ENCODE measurements around the gene LLPH. TPM values are rescaled to one million over a fixed set of nuclear protein-coding genes. Genes with fewer than 3 reads are reported as not detected.

Gene LLPH
- total and polyA plus RNA-seq, 9 donors, result 3.3 to 56.0 (median 21.5) TPM

GRCh38 chr12:66070378-66071120 lies 60.0 kb downstream of the LLPH start:
- no peaks in the 10 kb centered on the region for H3K27me3 ChIP-seq
- 42 to 70% (median 60%) methylated on average over 9 of the region's 9 CpGs for WGBS, 3 donors
- no peaks in the 10 kb centered on the region for H3K36me3 ChIP-seq
- no peaks in the 10 kb centered on the region for H3K9me3 ChIP-seq
- TF ChIP-seq EP300 (IDR thresholded peaks at IDR 0.05), result no peak
- TF ChIP-seq POLR2A (IDR thresholded peaks at IDR 0.05), result no peak
- no peak for TF ChIP-seq CTCF (IDR thresholded peaks at IDR 0.05)
- DNase-seq, result peak in 1 of 5 donors; percentile 43
- intact Hi-C loops (cut with DNase I), result no loop called here
- no peak overlapping the region for H3K27ac ChIP-seq
- no peak overlapping the region for H3K4me3 ChIP-seq
- H3K4me1 ChIP-seq (ENCODE audit: insufficient read depth), result peaks cover 7% of the 10 kb centered on the region

- Histone ChIP-seq H3K27ac (no peak overlapping the region), H3K4me1 (ENCODE audit: insufficient read depth) (peaks cover 7% of the 10 kb centered on the region), H3K9me3 (no peaks in the 10 kb centered on the region), H3K27me3 (no peaks in the 10 kb centered on the region), H3K4me3 (no peak overlapping the region), H3K36me3 (no peaks in the 10 kb centered on the region)
- WGBS, 3 donors, result 83 to 84% (median 84%) methylated on average over 3 of the region's 3 CpGs
- DNase-seq, result no peak
- intact Hi-C loops (cut with DNase I), result no loop called here
- TF ChIP-seq EP300 (IDR thresholded peaks at IDR 0.05) (no peak), POLR2A (IDR thresholded peaks at IDR 0.05) (no peak), CTCF (IDR thresholded peaks at IDR 0.05) (no peak)
These were observed 63.5 kb downstream of the LLPH start for GRCh38 chr12:66066929-66067523.

Other genes with a start within 250 kb of the LLPH start
- gene TMBIM4, start 39.2 kb upstream of the LLPH start, total RNA-seq, result 100 to 1,000 TPM in 3 of 7 donors, 10 to 100 TPM in 4; 78.3 to 153 (median 97.9) TPM
- gene TMBIM4, start 39.2 kb upstream of the LLPH start, polyA plus RNA-seq, result 100 to 1,000 TPM; 152 to 154 TPM
- gene IRAK3, start 58.5 kb upstream of the LLPH start, total RNA-seq, result 10 to 100 TPM in 1 of 7 donors, 1 to 10 TPM in 6; 2.1 to 11.4 (median 7.9) TPM
- 1 to 10 TPM; 1.8 to 7.3 TPM for gene IRAK3, start 58.5 kb upstream of the LLPH start, polyA plus RNA-seq
- 1 to 10 TPM; 2.6 to 6.7 (median 5.1) TPM for gene HELB, start 171.7 kb upstream of the LLPH start, total RNA-seq
- 1 to 10 TPM; 1.1 to 1.4 TPM for gene HELB, start 171.7 kb upstream of the LLPH start, polyA plus RNA-seq